ENCODE results near the gene TRIM47. TPM values are rescaled to one million over a fixed set of nuclear protein-coding genes. Genes with fewer than 3 reads are reported as not detected.

The TRIM47 gene
- total and polyA plus RNA-seq, 2 of the 13 experiments (the other 11 are each of a cell fraction or from before 2014, with no cell fraction given): 33.5 to 82.0 TPM

GRCh38 chr17:75895370-75896155 is 17.2 kb upstream of the TRIM47 start (continued):
- 0 out of 2 replicates have a peak, but pooled peaks have one; percentile 28 for TF ChIP-seq CSRNP1 (CRISPR knock-in tag; IDR thresholded peaks at IDR 0.05)
- TF ChIP-seq ZNF749 (CRISPR knock-in tag; IDR thresholded peaks at IDR 0.05; ENCODE audit: borderline replicate concordance): peak; percentile 46; the same call in 1 of the 2 replicates
- 0 out of 2 replicates have a peak, but pooled peaks have one; percentile 44 for TF ChIP-seq ZNF670 (CRISPR knock-in tag; IDR thresholded peaks at IDR 0.05; ENCODE audit: borderline replicate concordance)
- peak; percentile 4; the same call in 1 of the 2 replicates for TF ChIP-seq ZNF574 (CRISPR knock-in tag; IDR thresholded peaks at IDR 0.05)
- no peak for TF ChIP-seq KMT2B (CRISPR knock-in tag; IDR thresholded peaks at IDR 0.05)
- 0 out of 2 replicates have a peak, but pooled peaks have one; percentile 53 for TF ChIP-seq ISX (CRISPR knock-in tag; conservative IDR thresholded peaks at IDR 0.05)
- TF ChIP-seq HMGXB4 (CRISPR knock-in tag; IDR thresholded peaks at IDR 0.05; ENCODE audit: borderline replicate concordance in 1 of 2, low read depth in 1 of 2): peak in 1 of 2 experiments; percentile 10; a peak in 2 of 4 replicates
- TF ChIP-seq SNAPC2 (CRISPR knock-in tag; IDR thresholded peaks at IDR 0.05): no peak
- no peak for TF ChIP-seq ZNF235 (CRISPR knock-in tag; IDR thresholded peaks at IDR 0.05; ENCODE audit: borderline replicate concordance)
- no peak for TF ChIP-seq PCBP1 (IDR thresholded peaks at IDR 0.05; ENCODE audit: borderline replicate concordance, low read depth, low read length)
- TF ChIP-seq ZNF484 (CRISPR knock-in tag; IDR thresholded peaks at IDR 0.05; ENCODE audit: borderline replicate concordance, low read depth): no peak
- peak; percentile 34; the same call in 1 of the 2 replicates for TF ChIP-seq KDM5B (CRISPR knock-in tag; IDR thresholded peaks at IDR 0.05; ENCODE audit: borderline replicate concordance)
- no peak for TF ChIP-seq ZNF678 (CRISPR knock-in tag; IDR thresholded peaks at IDR 0.05)
- peak; percentile 49; the same call in 1 of the 2 replicates for TF ChIP-seq PATZ1 (CRISPR knock-in tag; IDR thresholded peaks at IDR 0.05)
- TF ChIP-seq PCBP2 (optimal IDR thresholded peaks at IDR 0.05; ENCODE audit: low read depth, low read length, poor library complexity, severe bottlenecking): no peak
- no peak for TF ChIP-seq ZNF234 (CRISPR knock-in tag; conservative IDR thresholded peaks at IDR 0.05)

Measured in HepG2 (cell line).